Measurements from ENCODE around the gene SLC31A1.

Gene SLC31A1

DNA sequence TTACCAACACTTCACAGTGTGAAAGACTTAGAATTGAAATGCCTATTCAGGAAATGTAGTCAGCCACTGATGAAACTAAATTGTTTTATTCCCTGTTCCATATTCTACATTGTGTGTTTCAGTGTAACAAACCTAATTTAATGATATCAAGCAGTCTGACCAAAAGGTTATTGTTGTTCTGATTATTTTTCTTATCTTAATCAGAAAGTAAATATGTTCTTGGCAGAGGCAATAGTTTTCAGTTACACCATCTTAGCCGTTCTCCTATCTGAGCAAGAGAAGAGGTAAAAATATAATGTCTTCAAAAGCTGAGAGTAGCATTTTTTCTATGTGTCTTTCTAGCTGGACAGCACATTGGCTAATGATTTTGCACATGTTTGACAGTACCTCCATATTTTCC is 36.9 kb downstream of the SLC31A1 start:
- TF ChIP-seq EZH2phosphoT487 (IDR thresholded peaks at IDR 0.05; ENCODE audit: low read depth): no peak
- TF ChIP-seq, protein P1, sequence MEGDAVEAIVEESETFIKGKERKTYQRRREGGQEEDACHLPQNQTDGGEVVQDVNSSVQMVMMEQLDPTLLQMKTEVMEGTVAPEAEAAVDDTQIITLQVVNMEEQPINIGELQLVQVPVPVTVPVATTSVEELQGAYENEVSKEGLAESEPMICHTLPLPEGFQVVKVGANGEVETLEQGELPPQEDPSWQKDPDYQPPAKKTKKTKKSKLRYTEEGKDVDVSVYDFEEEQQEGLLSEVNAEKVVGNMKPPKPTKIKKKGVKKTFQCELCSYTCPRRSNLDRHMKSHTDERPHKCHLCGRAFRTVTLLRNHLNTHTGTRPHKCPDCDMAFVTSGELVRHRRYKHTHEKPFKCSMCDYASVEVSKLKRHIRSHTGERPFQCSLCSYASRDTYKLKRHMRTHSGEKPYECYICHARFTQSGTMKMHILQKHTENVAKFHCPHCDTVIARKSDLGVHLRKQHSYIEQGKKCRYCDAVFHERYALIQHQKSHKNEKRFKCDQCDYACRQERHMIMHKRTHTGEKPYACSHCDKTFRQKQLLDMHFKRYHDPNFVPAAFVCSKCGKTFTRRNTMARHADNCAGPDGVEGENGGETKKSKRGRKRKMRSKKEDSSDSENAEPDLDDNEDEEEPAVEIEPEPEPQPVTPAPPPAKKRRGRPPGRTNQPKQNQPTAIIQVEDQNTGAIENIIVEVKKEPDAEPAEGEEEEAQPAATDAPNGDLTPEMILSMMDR (IDR thresholded peaks at IDR 0.05; ENCODE audit: low read depth, low read length): no peak
- H4K20me1 ChIP-seq (ENCODE audit: insufficient read depth, low read length): no peaks in the 10 kb centered on the region
- H3K27me3 ChIP-seq (ENCODE audit: low read depth, low read length): no peaks in the 10 kb centered on the region
- H3K4me2 ChIP-seq (ENCODE audit: low read length): no peak overlapping the region
- no peak overlapping the region for H3K4me3 ChIP-seq (ENCODE audit: low read length)
- no peak overlapping the region for H3K27ac ChIP-seq (ENCODE audit: low read length)
- no peaks in the 10 kb centered on the region for H3K79me2 ChIP-seq (ENCODE audit: low read length)
- H3K36me3 ChIP-seq (replicated peaks; ENCODE audit: low read depth, low read length): peaks cover 30% of the 10 kb centered on the region
- no peaks in the 10 kb centered on the region for H3K4me1 ChIP-seq (ENCODE audit: low read length)
- no peak overlapping the region for H3K9ac ChIP-seq (ENCODE audit: low read length)
- H2AFZ ChIP-seq (ENCODE audit: low read depth, low read length): no peak overlapping the region
- no peaks in the 10 kb centered on the region for H3K9me3 ChIP-seq (ENCODE audit: insufficient read depth, low read length)

DNA sequence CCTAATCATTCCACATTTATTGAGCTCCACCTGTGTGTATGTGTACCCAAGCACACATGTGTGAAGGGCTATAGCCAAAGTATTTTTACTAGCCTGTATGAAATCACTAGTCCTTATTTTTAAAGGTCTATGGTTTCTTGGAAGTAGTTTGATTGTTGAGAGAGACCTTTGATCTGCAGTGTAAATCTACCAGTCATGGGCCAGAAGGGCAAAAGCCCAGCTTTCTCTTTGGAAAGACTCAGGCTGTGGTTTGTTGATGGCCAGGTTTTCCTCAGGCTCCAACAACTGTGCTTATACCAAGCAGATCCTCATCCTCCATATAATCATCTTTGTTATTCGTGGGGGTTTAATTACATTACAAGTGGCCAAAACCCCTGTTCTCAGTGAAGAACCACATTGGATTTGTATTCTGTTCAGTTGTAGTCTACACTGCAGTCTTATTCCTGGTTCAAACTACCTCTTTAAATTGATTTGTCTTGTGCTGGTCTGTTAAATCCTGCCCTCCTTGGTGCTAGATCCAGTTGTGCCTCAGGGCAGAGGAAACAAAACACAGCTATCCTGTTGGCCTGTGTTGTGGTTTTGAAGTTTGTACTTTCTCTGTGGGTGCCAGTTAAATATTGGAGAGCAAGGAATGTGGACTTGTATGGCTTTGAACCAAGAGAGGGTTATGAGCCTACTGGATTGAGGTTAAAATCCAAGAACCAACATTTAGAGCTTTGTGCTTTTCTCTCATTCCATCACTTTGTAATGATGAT is 40.8 kb downstream of the SLC31A1 start:
- no peaks in the 10 kb centered on the region for H3K27me3 ChIP-seq (ENCODE audit: low read depth, low read length)
- no peak overlapping the region for H3K27ac ChIP-seq (ENCODE audit: low read length)
- no peak overlapping the region for H3K9ac ChIP-seq (ENCODE audit: low read length)
- H3K9me3 ChIP-seq (ENCODE audit: insufficient read depth, low read length): no peaks in the 10 kb centered on the region
- H3K4me2 ChIP-seq (ENCODE audit: low read length): no peak overlapping the region
- H3K4me3 ChIP-seq (ENCODE audit: low read length): no peak overlapping the region
- no peak overlapping the region for H2AFZ ChIP-seq (ENCODE audit: low read depth, low read length)
- peaks cover 31% of the 10 kb centered on the region for H3K36me3 ChIP-seq (replicated peaks; ENCODE audit: low read depth, low read length)
- no peaks in the 10 kb centered on the region for H4K20me1 ChIP-seq (ENCODE audit: insufficient read depth, low read length)
- no peak for TF ChIP-seq EZH2phosphoT487 (IDR thresholded peaks at IDR 0.05; ENCODE audit: low read depth)
- TF ChIP-seq, protein P1 (IDR thresholded peaks at IDR 0.05; ENCODE audit: low read depth, low read length): no peak
- no peaks in the 10 kb centered on the region for H3K4me1 ChIP-seq (ENCODE audit: low read length)
- no peaks in the 10 kb centered on the region for H3K79me2 ChIP-seq (ENCODE audit: low read length)

DNA sequence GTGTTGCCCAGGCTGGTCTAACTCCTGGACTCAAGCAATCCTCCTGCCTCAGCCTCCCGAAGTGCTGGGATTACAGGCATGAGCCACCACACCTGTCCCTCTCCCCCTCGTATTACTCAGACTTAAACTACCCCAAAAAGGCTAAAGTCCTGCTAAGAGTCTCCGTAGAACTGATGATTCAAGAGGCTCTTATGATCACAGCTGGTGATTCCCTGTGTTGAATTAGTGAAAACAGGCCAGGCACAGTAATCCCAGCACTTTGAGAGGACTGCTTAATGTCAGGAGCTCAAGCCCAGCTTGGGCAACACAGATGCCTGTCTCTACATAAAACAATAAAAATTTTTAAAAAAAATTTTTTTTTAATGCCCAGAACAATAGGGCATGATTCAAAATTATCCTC is 44.8 kb downstream of the SLC31A1 start:
- Histone ChIP-seq H3K27me3 (ENCODE audit: low read depth, low read length) (no peaks in the 10 kb centered on the region), H3K4me1 (ENCODE audit: low read length) (no peaks in the 10 kb centered on the region), H3K4me3 (ENCODE audit: low read length) (no peak overlapping the region), H3K27ac (ENCODE audit: low read length) (no peak overlapping the region), H2AFZ (ENCODE audit: low read depth, low read length) (no peak overlapping the region), H3K4me2 (ENCODE audit: low read length) (no peak overlapping the region), H3K9ac (ENCODE audit: low read length) (no peak overlapping the region), H3K9me3 (ENCODE audit: insufficient read depth, low read length) (no peaks in the 10 kb centered on the region), H4K20me1 (ENCODE audit: insufficient read depth, low read length) (no peaks in the 10 kb centered on the region), H3K79me2 (ENCODE audit: low read length) (no peaks in the 10 kb centered on the region), H3K36me3 (replicated peaks; ENCODE audit: low read depth, low read length) (peaks cover 39% of the 10 kb centered on the region)
- TF ChIP-seq, protein P1 (IDR thresholded peaks at IDR 0.05; ENCODE audit: low read depth, low read length): no peak
- no peak for TF ChIP-seq EZH2phosphoT487 (IDR thresholded peaks at IDR 0.05; ENCODE audit: low read depth)

DNA sequence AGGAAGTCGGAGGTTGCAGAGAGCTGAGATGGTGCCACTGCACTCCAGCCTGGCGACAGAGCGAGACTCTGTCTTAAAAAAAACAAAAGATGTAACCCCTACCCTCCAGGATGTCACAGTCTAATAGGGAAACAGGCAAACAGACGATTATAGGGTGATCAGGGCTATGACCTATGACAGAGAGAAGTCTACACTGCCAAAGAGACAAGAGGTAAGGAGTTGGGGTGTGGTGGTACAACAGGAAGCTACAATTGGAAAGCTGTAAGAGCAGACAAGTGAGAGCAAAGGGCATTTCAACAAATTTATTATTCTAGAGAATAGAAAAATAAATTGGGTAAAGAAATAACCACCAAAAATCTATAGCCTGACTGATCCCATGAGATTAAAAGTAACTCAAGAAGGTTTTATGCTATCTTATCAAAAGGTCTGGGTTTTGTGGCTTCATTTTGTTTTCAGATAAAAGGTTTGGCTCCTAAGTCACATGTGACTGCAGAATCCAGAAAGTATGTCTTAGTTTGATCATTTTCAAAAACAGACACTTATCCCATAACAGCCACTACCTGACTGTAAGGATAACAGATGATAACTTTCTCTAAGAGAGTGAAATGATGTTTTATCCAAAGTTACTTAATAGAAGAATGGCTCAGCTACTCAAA is 46.7 kb downstream of the SLC31A1 start:
- no peak for TF ChIP-seq EZH2phosphoT487 (IDR thresholded peaks at IDR 0.05; ENCODE audit: low read depth)
- TF ChIP-seq, protein P1 (IDR thresholded peaks at IDR 0.05; ENCODE audit: low read depth, low read length): no peak
- H3K36me3 ChIP-seq (replicated peaks; ENCODE audit: low read depth, low read length): peaks cover 40% of the 10 kb centered on the region

More for the DNA sequence above, 46.7 kb downstream of the SLC31A1 start:
- Histone ChIP-seq H3K79me2 (ENCODE audit: low read length) (no peaks in the 10 kb centered on the region), H3K27ac (ENCODE audit: low read length) (no peak overlapping the region), H3K27me3 (ENCODE audit: low read depth, low read length) (no peaks in the 10 kb centered on the region), H3K9ac (ENCODE audit: low read length) (no peak overlapping the region), H3K4me1 (ENCODE audit: low read length) (no peaks in the 10 kb centered on the region), H3K4me2 (ENCODE audit: low read length) (no peak overlapping the region), H4K20me1 (ENCODE audit: insufficient read depth, low read length) (no peaks in the 10 kb centered on the region), H3K9me3 (ENCODE audit: insufficient read depth, low read length) (no peaks in the 10 kb centered on the region), H3K4me3 (ENCODE audit: low read length) (no peak overlapping the region), H2AFZ (ENCODE audit: low read depth, low read length) (no peak overlapping the region)

Data from OCI-LY3 (cell line).